HG03575 (cell line): ENCODE data around the gene UCP3.

Source experiments
- ATAC-seq: cut with Tn5 transposase; IDR thresholded peaks from one replicate; pipeline ENCODE4 v1.9.1; 2021; ENCODE audit not compliant: unreplicated experiment, insufficient number of reproducible peaks, low FRiP score; ENCODE audit errors: extremely low read depth

The UCP3 gene

DNA sequence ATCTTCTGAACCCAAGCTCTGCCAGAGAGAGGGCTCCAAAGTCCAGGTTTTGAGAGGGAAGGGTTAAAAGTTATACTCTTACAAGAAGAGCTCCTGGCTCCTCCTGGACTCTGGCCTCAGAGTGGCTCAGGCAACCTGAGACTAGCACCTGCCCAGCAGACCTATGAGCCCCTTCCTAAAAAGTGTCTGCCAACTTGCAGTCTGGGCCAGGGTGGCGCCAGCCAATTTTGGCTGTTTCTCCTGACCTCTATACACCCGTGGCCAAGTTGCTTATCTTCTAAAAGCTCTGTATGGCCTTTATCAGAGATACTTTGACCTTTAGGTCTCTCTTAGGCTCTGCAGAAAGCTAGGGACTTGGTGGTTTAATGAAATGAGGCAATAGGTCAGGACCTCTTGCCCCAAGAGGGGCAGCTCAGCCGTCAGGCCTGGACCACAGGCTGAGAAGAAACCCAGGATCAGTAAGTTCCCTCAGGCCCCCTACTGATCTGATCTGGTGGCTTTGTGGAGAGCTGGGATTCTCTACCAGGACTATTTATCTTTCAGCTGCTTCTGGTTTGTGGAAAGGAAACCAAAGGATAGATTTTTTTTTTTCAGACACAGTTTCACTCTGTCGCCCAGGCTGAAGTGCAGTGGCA lies 10.3 kb upstream of the UCP3 start:
- no peak for ATAC-seq

DNA sequence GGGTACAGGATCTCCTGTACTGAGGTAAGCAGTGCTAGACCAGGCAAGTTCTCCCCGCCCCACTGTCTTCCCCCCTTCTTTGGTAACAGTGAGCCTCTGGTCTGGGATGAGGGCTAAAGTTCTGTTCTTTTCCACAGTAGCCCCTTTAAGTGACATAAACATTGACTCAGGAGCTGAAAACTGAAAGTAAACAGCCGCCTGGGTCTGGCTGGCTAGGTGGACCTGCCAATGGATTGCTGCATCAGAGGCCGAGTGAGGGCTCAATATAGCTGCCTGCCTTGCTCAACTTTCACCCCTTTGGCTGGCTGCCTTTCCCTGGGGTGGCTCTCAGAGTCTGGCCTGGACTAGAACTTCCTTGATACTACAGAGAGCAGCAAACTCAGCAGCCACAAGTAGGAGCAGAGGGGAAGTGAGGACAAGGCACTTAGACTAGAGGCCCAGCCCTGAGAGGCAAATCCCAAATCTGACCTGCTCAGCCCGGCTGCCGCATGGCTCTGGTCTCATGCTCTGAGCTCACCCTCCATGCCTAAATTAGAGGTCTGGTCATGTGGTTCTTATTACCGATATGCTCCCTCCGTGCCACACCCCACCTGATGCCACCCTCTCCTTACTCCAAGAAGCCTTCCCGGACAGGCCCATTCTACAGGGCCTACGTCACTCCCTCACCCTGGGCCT lies 9.6 kb upstream of the UCP3 start:
- ATAC-seq: no peak

DNA sequence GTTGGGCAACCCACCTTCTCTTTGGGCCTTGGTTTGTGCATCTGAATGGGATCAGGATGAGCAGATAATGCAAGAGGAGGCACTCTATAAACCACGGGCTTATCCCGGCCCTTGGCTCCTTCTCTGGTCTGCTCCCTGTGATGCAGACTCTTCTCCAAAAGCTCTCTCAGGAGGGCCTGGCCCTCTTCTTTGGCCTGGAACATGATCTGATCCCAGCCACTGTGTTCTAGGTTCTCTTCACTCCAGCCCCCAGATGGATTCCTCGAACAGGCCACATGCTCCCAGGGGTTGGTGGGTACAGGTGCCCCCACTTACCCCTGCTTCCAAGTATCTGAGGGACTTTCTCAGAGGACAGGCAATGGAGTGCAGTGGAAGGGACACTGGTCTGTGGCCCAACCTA lies 8.7 kb upstream of the UCP3 start:
- no peak for ATAC-seq

DNA sequence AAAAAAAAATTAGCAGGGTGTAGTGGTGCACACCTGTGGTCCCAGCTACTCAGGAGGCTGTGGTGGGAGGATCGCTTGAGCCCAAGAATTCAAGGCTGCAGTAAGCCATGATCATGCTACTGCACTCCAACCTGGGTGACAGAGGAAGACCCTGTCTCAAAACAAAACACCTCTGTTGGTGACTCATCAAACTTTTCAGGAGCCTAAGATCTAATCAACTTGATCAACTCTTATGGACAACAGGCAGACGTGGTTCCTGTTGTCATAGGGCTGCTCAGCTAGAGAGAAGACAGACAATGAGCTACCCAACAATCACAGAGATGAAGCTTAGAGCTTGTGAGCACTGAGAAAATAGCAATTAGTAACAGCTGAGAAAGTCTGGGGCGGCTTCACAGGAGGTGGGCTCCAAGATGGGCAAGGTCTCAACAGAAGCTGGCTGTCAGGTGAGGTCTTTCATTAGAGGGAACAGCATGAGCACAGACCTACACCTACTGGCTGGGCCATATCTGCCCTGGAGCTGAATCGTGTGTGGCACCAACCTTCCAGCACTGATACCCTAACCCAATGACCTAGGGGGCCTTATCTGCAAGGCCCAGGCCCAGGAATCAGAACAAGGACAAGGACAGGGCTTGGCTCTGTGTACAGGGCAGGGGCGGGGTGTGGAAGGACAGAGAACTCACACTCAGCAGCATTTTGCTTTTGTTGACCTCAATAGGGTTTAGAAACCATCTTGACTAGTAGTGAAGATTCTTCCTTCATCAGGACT lies 7.2 kb upstream of the UCP3 start:
- no peak for ATAC-seq

DNA sequence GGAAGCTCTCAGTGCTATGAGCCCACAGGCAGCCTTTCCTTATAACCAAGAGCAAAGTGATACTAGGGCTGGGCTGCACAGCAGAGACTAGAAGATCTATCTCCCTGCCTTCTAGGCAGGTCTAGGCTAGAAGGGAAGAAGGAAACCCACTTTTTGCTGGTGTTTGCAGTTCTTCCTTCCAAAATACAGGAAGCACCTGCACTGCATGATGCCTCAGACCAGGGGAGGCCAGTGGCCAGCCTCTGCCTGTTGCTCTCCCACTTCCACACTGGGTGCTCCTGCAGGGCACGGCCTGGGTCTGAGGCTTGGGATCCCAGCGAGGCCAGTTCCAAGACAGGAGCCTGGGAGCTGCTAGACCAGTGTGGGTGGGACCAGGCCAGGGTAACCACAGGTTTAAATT lies 6.0 kb upstream of the UCP3 start:
- ATAC-seq: no peak

DNA sequence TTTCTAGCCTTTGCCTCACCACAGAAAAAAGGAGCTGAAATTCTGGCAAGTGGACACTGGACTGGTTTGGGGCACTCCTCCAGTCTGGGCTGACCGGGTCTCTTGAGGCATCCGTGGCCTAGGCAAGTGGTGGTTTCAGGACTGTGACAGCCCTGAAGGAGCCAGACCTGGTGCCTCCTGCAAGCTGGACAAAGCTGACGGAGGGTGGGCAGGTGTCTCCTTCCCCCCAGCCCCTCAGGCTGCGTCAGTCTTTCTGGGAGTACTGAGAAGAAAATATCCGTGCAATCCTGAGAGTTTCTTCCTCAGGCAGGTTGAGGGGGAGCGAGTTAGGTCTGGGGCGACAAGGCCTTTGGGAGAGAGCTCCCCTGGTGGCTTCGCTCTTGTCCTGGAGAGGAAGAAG lies 4.3 kb upstream of the UCP3 start:
- ATAC-seq: no peak

DNA sequence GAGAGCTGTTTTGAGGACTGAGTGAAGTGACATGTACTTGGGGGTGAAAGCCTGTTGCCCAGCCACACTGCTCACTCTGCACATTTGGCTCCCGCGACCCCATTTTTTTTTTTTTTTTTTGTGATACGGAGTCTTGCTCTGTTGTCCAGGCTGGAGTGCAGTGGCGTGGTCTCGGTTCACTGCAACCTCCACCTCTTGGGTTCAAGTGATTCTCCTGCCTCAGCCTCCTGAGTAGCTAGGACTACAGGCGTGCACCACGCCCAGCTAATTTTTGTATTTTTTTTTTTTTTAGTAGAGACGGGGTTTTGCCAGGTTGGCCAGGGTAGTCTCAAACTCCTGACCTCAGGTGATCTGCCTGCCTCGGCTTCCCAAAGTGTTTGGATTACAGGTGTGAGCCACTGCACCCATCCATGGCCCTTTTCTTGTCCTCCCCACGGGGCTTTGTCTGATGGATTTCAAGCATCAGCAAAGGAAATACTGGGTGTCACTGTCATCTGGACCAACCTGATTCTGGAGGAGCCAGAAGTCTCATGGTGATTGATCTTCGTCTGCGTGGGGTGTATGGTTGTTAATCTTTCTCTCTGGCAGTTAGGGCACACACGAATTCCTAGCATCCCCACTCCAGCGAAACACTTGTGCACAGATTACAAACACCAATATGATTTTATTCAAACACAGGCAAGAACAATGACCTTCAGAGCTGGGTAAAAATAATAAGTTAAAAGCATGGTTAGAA lies 3.4 kb upstream of the UCP3 start:
- no peak for ATAC-seq

DNA sequence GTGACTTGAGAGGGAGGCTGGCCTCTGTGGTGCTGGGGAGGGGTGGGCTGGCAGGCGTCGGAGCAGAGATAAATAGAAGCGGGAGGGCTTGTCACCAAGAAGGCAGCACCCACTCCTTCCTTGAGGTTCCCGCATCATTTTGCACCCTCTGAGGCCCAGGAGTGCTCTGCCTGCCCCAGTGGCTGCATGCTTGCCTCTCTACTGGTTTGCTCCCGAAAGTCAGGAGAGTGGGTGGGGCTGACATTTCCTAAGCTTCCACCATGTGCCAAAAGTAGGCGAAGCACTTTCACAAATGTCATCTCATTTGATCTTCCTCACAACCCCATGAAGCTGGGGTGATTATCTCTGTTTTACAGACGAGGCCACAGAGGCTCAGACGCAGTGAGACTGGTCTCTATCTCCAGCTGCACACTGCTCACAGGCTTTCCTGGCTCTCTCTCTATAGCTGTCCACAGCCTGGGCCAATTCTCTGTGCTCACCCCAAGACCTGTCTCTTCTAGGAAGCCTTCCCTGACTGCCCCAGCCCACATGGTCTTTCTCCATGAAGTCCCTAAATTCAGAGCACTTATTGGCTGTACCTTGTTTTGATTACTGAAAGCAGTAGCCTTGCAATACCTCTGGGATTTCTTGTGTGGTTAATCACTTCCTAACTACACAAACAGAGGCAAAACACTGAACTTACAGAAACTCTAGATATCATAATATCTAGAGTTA lies 2.6 kb upstream of the UCP3 start:
- ATAC-seq: peak; percentile 40

DNA sequence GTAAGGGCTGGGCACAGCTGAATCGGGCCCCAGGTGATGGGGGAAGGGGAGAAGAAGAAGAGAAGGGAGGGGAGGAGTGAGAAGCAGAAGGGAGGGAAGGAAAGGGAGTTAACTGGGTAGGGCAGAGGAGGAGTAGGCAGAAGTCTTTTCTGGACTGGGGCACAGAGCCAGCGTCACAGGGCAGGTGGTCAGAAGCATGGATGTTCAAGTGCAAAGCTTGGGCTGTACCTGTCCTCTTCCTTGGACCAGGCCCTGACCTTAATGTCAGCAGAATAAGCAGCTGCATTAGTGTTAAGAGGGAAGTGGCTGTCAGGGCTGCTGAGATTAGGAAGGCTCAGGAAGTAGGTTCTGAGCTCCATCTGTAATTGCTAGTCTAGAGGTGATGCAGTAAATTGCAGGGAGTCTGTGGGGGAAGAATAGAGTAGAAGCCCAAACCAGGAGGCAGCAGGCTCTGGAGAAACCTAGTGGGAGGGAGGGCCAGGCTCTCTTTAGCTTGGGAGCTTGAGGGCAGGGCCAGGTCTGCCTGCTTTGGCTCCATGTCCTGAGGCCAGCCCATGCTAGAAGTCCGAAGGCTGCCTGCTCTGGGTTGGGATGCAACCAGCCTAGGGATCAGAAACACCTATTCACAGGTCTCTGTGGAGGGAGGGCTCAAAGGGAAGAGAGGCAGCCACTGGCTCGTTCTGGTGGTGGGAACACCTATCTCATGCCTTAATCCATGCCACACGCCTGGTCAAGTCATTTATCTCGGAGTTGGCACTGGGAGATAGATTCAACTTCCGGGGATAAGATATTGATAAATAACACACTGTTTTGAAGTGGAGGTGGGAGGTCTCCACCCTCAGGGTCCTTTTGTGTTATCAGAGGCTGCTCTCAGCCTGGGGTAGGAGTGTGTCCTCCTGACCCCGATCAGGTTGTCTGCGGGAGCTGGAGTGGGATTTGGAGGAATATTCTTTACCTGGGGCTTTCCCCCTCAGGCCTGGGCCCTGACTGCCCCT lies 1.7 kb upstream of the UCP3 start:
- ATAC-seq: no peak

DNA sequence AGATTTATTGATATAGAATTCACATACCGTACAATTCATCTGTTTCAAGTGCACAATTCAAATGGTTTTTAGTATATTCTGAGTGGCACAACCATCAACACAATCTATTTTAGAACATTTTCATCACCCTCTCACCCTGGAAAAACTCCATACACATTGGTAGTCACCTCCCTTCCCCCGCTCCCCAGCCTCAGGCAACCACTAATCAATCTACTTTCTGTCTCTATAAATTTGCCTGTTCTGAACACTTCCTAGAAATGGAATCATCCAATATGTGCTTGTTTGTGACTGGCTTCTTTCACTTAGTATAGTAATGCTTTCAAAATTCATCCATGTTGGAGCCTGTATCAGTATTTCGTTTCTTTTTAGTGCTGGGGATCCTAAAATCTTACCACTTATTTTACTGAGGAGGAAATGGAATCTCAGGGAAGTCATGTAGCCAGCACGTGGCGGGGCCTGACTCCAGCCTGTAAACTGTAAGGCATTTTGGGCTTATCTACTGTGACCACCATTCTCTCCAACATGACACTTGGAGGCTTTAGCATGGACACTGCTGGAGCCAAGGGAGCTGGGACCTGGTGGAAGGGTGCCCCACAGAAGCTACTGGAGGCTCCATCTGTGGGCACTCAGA lies 905 bp upstream of the UCP3 start:
- no peak for ATAC-seq

DNA sequence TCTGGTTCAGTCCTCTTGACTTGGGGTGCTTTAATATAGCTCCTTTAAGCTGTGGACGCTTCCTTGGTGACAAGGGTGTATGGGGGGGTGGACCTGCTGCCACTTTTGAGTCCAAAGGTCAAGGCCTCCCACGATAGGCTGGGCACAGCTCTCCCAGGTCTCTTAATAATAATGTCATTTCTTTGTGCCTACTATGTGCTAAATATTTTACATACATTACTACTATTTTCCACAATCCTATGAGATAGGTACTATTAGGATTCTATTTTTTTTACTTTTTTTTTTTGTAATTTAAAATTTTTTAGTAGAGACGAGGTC lies 304 bp upstream of the UCP3 start:
- ATAC-seq: no peak

DNA sequence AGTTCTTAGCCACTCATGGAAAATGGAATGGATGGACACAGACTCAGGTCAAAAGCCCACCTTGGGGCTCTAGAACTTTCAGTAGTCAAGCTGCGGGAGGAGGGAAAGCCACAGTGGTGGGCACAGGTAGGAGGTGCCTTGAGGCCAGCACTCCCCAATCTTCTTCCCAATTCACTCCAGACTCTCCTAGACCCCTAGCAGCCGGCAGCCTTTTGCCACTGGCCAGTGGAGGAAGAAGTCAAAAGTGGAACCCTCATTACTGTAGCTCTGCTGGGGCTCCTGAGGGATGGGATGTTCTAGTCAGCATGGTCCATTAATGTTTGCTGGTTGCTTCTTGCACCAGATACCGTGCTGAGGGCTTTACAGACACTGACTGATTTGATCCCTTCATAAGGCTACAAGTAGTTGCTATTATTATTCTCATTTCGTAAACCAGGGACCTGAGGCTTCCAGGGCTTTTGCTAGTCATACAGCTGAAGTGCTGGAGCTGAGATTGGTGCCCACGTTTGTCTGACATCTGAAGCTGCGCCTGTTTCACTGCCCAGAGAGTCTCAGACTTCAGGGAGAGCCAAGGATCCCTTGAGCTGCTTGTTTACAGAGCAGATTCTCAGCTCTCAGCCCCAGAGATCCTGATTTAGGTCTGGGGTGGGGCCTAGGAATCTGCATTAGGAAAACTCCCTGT lies 1.1 kb downstream of the UCP3 start:
- no peak for ATAC-seq

DNA sequence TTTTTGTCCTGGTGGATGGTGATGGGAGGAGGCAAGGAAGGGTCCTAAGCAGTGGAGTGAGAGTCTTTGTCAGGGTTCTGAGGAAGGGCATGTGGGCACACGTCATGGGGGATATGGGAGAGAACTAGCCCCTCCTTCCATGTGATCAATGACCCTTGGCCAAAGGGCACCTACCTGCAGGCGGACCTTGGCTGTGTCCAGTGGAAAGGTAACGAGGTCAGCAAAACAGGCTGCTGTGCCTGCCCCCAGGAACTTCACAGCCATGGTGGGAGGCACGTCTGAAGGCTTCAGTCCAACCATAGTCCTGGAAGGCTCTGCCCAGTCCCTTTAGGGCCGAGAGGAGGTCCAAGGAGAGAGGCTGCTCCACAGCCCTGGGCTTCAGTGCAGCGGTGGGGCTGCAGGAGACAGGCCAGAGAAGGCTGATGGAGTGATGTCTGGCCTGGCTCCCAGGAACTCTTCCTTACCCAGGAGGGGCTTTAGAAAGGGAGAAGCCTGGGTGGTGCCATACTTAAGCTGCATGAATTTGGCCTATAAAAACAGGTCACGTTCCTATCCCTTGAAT lies 2.1 kb downstream of the UCP3 start:
- ATAC-seq: no peak

DNA sequence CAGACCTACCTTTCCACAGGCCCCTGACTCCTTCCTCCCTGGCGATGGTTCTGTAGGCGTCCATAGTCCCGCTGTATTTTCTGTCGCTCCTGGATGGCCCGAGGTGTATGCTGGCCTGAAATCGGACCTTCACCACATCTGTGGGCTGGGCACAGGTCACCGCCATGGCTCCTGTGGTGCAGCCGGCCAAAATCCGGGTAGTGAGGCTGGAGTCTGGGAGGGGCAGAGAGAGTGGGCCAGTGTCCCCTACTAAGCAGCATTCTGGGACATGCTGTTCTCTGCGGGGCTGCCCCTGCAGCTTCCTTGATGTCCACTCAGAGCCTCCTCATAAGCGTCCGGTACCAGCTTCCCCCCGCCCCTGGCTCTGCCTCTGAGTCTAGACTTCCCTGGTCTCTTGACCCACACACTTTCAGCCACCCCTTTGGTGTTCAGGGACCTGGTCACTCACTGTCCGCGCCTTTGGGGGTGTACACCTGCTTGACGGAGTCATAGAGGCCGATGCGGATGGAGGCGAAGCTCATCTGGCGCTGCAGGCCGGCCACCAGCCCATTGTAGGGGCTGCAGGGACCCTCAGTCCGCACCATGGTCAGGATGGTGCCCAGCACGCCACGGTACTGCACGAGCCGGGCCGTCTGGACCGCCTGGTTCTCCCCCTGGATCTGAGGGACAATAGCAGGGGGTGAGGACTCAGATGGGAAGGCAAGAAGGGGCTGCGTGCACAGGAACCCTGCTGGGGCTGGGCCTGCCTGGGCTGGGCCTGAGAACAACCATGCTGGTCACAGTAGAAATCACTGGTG lies 3.0 kb downstream of the UCP3 start:
- no peak for ATAC-seq

DNA sequence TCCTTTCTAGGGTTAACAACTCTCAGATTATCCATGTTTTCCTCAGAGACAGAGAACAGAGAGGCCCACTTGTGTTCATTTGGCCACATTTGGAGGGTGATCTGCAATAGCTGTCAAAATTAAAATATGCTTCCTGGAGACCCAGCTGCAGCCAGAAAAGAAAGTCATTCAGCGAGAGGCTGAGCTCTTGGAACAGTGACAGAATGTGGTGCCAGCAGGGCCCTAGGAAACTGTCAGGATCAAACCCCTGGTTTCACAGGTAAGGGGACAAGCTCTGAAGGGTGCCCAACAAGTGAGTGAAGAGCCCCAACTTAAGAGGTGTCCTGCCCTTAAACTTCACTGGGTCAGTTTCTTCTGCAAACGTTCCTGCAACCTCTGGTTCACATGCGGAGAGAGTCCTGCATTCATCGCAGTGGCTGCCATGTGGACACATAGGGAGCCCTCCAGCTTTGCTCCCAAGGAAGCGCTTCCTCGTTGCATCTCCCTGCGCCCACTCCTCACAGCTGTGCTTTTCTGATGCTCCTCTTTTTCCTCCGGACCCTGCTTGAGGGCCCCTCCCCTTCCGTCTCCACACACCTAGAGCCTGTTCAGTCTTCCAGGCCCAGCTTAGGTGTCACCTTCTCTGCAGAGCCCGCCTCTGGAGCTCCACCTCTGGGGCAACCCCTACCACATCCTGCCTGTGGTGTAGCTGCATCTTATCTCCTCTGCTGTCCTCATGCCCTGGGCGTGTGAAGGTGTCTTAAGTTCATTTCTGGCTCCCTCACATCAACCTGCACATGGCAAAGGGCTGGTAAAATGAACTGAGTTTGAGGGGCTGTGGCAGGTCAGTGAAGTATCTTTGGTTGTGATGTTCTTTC lies 3.9 kb downstream of the UCP3 start:
- ATAC-seq: no peak
